HG02943 (cell line): ENCODE results near the gene KCNJ6.

Experiments
- ATAC-seq: cut with Tn5 transposase; IDR thresholded peaks from one replicate; pipeline ENCODE4 v1.9.1; 2021; ENCODE audit warnings: mild to moderate bottlenecking, low read depth, moderate library complexity; ENCODE audit not compliant: unreplicated experiment

Gene KCNJ6

DNA sequence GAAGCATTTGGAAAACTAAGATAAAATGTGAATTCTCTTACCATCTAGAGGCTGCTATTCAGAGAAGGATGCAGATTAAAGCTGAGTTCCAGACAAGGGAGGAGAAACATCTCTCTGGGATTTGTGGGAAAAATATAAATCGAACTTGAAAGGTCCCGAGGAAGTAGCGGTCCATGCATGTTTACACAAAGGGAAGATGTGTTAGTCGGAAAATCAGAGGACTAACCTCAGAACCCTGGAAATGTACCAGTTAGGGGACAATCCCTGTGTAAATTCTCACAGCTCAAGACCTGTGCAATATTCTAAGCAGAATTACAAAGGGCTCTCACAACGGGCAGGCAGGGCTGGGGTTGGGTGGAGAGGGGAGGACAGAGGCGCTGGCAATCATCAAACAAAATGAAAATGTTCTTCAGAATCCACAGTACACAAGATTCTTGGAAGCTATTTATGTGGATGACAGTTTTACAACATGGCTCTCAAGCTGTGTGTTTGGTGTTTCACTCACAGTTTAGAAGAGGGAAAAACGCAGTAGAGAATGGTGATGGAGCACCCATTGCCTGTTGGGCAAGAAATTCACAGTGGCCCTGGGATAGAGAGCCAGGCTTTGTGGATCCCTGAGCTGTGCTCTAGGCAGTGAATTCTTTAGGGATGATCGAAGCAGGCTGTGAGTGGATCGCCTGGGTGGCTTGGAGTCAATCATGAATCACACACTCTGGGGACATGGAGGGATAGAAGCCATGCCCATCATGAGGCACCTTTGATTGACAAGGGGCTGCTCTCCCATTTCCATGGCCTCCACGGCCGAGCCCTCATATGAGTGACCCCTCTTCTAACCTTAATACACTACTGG lies 47.6 kb downstream of the KCNJ6 start:
- no peak for ATAC-seq

DNA sequence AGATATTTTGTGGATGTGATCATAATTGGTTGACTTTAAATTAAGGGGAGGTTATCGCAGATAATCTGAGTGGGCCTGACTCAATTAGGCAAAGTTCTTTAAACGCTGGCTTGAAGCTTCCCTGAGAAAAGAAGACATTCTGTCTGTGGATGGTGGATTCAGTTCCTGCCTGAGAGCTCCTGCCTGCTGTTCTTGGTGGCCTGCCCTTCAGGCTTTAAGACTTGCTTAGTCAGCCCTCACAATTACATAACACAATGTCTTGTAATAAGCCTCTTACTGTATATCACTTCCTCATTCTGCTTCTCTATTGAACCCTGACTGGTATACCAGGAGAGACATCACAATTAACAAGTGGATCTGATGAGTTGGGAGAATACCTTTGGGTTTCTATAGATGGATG lies 50.2 kb downstream of the KCNJ6 start:
- no peak for ATAC-seq

DNA sequence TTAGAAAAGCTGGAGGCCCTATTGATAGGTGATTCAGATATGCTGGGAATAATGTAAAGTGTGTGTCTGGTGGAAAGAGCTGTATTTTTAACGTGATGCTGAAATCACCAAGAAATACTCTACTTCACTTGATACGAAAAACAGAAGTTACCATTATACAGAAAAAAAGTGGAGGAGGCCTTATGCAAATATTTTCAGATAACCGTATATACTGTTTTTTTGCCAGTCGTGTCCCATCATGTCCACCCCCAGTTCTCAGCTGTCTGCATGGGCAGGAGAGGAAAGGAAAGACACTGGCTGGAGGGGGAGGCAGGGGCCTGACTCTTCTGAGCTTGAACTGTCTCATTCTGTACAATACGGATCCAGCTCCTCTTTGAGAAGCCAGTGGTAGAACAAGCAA lies 51.1 kb downstream of the KCNJ6 start:
- no peak for ATAC-seq

DNA sequence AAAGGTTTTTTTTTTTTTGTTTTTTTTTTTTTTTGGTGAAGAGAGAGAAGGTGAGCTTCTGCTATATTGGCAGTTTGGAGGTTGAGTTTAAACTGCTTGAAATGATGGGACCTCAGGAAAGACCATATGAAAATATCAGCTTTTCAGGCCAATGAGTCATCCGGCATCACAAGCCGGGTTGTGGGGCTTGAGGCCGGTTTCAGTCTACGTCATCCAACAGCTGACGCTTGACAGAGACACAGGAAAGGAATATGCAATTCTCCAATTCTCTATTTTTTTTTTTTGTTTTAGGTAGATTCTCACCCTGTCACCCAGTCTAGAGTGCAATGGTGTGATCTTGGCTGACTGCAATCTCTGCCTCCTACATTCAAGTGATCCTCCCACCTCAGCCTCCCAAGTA lies 52.4 kb downstream of the KCNJ6 start:
- ATAC-seq: no peak

DNA sequence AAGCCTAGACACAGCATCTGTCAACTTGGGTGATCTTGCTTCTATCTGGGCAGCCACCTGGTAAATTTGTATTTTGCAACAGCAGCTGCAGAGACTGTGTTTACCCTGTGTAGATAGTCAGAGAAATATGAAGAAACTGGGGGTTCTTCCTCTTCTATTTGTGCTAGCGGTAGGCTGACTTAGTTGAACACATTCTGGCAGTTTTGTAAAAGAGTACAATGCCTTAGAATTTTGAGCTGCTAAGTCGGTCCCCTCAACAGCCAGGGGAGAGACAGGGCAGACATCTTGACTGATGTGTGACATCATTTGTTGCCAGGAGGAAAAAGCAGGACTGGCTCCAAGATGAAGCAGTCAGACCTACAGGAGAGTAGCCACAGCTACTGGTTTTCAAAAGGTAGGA lies 53.7 kb downstream of the KCNJ6 start:
- ATAC-seq: no peak

DNA sequence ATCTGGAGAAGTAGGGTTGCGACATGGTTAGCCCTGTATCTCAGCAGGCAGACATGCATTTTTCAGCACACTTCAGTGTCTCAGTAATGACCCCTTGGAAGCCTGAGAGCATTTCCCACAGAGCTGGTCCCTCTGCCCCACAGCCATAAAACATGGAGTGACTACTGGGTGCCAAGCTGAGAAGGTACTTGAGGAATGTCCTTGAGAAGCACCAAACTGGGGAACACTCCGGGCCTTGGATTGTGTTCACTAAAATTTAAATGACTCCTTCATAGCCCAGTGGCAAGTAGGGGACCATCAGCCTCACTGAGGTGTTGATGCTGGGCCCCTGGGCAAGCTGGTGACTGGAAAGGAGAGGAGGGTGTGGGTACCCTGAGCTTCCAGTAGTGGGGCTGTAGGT lies 54.7 kb downstream of the KCNJ6 start:
- no peak for ATAC-seq

DNA sequence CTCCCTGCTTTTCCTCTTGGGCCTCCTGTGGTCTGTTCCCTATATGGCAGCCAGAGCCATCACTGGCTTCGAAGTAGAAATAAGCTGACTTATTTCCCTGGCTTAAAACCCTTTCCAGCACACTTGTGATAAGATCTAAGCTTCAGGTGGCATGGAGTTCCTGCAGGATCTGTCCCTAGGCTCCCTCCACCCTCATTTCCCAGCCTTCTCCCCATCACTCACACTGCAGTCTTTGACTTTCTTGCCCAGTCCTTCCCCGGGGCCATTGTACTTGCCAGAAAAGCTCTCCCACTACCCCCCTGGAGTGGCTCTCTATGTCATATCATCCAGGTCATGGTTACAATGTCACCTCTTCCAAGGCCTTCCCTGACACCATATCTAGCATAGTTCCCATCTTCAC lies 55.8 kb downstream of the KCNJ6 start:
- no peak for ATAC-seq

DNA sequence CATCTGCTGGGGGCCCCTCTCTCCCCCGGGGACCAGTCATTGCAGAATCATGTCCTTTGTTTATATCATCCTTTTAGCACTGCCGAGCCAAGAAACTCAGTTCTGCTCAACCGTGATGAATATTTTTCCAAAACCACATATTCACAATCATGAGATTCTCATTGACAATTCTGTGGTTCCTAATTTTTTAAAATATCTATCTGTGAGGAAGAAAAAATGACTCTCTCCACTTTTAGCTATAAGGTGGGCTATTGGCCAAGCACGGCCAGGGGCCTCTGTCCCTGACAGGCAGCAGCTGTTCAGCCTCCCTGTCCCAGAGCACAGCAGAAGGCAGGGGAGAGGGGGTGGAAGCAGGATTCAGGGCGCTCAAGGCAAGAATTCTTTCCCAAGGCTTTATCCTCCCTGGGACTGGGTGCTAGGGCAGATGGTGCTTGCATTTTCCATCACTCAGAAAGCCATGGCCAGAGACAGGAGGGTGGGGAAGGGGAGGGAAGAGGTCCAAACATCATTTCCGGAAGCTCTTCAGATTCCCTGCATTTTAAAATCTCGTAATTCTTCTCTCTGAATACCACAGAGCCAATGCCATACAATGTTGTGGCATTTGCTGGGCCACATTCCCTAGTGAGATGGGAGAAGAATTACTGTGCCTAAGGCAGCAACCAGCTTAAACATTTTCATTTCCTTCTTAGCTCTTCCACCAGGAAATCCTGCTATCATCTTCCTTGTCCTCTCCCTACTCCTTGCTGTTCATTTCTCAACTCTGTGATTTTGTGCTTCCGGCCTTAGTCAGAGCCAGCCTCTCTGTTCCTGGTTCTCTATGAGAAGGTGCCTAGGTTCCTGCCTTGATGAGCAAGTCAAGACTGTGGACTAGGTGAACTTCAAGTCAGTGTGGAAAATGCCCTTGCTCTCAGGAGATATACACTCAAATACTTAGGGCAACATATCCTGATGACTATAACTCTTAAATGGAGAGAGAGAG lies 60.3 kb downstream of the KCNJ6 start:
- ATAC-seq: no peak

DNA sequence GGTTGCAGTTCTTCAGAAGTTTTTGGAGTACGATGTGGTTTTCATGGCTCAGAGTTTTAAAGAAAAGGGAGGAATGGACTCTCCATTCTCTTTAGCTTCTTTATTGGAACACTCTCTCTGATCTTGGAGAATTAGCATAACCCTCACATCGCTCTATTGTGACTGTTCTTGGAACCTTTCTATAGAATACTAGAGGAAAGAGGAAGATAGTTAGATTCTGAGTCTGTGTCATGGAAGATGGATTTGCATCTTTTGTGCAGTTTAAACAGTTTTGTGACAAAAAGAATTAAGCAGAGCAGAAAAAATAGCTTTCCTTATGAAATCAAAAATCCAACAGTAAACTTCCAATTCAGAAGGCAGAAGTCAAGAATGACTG lies 61.0 kb downstream of the KCNJ6 start:
- no peak for ATAC-seq

DNA sequence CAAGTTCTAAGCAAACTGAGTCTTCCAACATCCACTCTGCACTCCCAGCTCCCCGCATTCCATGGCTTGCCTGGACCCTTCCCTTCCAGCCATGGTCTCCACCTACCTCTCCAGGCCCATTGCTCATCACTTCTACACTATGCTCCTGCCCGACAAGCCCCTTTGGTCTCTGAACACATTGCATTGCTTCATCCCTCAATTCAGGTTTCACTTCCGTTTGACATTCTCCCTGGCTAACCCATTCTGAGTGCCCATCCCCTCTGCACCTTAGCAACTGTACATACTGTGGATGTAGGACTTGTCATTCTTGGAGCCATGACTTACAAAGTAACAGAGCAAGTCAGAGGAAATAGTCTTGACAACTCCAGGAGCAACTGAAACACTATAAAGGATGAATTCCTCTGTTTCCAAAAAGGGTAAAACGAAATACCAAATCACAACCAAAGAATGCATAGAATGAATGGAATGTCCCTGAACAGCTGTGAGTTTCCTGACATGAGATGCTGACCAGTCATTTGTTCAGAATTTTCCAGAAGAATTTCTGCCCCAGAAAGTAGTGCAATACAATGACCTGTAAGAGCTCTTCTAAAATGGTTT lies 66.7 kb downstream of the KCNJ6 start:
- ATAC-seq: no peak

DNA sequence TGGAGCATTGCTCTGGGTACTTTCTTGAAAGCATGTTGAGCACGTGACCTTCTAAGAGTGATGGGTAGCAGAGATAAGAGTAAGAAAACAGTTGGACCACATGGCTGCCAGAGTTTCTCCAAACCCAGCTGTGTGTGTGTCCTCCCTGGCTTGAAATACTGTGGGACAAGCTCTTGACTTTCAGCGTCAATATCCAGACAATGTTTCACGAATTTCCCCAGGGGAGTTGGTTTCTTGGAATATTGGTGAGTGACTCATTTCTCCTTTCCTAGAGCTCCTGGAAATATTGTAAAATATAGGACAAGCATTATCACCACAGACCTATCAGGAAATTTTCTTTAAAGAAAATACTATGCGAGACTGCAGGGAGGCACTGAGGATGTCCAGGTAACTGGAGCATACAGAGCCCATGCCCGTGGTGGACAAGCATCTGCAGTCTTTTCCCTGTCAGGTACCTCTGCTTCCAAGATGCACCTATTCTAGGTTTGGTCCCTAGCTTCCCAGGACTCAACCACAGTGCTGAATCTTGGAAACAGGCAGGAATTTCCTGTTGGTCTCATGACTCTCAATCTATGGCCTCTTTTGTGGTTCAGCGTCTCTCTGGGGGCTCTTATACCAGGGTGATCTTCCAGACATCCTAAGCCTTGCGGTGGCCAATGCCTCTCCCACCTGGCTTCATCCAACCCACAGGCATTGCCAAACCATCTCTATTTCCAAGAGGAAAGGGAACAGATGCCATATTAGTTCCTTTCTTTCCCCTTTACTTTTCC lies 67.4 kb downstream of the KCNJ6 start:
- ATAC-seq: no peak

DNA sequence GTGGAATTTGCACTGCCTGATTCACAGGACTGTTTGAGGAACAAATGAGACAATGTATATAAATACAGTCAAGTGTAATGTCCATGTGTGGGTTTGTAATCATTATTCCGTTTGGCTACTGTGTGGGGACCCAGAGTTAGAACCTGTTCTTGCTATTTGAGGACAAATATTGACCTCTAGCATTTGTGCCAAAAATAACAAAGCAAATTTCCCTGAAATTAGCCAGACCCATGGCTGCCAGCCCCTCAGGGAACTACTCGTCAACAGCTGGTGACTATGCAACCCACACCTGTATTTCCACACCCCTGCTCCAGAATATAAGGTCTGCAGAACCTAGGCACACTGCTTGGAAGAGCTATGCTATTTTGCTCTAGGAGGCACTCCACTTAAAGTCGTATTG lies 70.7 kb downstream of the KCNJ6 start:
- no peak for ATAC-seq

DNA sequence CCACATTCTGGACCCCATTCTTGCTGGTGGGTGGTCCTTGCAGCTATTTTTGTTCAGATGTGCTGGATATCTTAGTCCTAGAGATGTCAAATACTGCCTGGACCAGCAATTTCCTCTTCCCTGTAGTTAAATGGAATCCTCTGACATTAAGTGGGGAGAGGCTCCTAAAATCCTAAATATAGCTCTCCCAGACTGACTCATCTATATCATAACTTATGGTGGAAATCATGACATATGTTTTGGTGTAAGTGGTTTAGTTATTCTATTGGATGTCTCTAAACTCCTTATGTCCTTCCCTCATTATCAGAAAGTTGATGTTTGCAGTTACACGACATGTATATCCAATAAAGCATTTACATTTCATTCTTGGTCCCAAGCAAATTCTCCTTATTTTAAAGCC lies 73.1 kb downstream of the KCNJ6 start:
- ATAC-seq: no peak

DNA sequence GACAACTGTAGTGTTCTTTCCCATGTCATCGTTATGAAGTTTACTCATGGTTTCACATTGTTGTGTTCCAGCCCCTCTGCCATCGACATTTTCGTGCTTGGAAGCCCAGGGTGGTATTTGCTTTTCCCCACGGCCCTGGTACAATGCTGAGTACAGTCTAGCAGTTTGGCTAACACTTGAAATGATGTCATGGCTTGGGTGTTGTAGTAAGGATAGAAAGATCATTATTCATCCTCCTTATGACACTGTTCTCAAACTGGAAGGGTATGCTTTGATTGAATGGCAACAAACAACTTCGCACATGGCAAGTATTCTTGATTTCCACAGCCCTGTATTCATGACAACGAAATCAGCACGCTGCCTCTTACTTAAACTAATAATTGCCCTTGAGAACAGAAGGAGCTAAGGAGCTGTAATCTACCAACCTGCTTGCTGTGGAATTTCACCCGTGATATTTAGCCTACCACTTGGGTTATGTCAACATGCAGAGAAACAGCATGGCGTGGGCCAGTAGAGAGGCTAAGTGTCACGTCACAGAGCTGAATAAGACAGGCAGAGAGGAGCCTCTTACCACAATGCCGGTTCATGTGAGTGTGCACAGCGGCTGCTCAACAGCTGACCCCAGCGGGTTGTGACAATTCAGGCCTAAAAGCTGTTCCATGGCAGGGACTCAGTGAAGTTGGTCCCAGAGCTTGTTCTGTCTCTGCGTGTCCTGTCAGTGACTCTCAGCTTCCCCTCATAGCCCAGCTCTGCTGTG lies 73.9 kb downstream of the KCNJ6 start:
- ATAC-seq: no peak

DNA sequence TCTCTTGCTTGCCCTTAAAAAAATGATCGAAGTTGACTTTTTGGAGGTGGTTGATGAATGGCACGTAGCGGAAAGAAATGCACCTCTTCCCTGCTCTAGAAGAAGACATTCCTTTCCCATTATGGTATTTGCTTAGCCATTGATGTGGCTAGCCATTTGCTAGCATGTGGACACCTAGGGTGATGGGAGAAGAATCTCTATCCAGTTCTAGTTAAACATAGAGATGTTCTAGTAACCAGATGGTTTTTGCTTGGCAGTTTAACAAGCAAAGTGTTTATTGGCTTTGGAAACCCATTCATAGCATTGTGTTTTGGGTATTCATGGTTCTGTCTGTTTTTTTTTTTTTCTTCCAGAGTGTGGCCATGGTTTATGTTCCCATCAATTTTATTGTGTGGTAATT lies 78.9 kb downstream of the KCNJ6 start:
- ATAC-seq: no peak

DNA sequence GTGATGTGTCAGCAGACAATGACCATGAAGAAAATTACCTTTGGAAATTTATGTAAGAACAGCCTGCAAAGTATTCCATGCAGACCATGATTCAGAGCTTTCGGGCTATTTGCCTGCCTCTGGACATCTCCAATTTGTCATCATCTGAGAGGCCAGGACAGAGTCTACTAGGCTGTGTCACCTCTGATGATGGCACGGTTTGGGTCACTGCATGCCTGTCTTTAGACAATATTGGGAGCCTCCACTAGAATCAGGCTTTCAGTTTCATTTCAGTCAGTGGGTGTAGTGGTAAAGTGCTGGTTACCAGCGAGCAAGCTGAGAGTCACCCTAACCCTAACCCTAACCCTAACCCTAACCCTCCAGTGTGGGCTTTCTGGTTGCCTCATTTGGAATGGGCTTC lies 80.8 kb downstream of the KCNJ6 start:
- ATAC-seq: no peak

DNA sequence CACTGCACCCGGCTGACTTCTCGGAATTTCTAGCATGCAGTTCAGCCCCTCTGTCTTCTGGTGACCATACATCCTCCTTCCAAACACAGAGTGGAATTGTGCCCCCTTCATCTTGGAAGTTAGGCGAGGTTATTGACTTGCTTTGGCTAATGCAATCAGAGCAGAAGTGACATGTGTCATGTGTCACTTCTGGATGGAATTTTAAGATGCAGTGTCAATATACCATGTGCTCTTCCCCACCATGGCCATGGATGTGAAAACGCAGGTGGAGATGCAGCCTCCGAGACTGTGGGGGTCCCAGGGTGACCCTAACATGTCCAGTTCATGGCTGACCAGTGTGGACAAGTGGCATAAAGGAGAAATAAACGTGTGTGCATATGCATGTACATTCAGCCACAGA lies 83.0 kb downstream of the KCNJ6 start:
- ATAC-seq: no peak

DNA sequence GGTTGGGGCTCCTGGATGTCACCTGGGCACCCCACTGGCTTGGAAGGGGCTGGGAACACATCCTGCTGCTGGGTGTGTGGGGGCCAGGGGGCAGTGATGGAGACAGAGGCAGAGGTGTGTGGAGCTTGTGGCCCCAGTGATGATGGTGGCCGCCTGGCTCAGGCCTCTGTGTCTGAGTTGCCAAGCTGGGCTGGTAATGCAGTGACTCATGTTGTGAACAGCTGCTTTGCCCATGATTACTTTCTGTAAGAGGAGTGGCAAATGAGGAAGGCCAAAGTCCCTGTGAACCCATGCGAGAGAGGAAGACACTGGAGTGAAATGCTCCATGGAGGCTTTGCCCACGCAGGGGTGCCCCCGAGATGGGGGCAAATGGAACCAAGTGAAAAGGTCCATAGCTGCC lies 86.8 kb downstream of the KCNJ6 start:
- no peak for ATAC-seq

DNA sequence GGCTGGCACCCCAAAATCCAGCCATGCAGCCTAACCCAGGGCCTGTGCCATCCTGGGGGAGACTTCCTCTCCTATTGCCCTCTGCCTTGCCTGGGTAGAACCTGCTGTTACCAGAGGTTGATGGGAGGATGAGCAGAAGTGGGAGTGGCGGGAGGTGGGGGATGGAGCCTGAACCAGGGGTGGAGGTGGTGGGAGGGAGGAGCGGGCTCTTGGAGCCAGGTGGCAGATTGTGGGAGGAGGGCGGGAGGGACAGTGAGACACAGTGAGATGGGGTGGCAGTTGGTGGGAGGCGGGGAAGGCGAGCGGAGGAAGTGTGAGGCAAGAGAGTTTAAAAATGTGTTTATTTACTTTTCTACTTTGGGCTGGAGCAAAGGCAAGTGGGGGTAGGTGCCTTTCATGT lies 87.3 kb downstream of the KCNJ6 start:
- no peak for ATAC-seq

DNA sequence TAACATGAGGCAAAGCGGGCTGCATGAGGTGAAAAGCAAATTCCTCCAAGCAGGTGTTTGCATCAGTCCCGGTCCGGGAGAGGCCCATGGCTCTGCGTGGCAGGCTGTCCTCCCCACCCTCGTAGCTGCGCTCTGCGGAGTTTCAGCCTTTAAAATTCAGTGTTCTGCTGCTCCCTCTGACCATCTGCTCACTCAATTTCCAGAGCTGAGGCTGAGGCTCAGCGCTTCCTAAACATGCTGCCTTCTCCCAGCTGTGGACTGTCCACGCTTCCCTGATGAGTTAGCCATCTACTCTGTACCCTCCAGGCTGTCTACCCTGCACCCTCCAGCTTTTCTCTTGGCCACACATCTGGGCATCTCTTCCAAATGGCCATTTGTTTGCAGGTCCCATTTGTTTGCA lies 87.7 kb downstream of the KCNJ6 start:
- no peak for ATAC-seq
